ENCODE measurements around the gene VSIG10L. TPM values are rescaled to one million over a fixed set of nuclear protein-coding genes. Genes with fewer than 3 reads are reported as not detected.

VSIG10L gene
- total RNA-seq, 1 donor from 2014 or later, result 0.88 TPM

DNA sequence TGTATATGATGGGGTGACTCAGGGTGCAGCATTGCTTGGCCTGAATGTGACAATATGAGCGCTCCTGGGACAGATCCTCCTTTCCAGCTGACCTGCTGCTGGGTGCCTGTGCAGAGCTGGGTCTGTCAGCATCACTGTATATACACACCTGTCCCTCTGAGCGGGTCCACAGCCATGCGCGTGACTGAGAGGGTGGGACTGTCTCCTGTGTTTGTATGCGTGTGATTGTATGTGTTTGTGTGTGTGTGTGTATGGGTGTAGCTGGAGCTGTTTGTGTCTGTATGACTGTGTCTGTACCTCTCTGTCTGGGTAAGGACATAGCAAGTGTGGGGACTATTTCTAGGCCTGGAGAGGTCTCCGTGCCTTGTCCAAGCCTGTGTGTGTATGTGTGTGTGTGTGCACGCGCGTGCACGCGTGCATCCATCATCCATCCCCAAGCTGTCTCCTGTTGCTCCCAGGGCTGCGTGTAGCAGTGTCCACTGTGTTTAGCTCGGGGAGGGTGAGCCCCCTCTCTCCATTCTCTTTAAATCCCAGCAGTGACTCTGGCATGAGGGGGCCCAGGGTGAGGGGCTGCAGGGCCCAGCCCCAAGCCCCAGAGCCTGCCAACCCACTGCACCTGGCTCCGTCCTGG lies 22.2 kb downstream of the VSIG10L start:
- no peak for DNase-seq (ENCODE audit: extremely low read depth, low read depth, low spot score)

DNA sequence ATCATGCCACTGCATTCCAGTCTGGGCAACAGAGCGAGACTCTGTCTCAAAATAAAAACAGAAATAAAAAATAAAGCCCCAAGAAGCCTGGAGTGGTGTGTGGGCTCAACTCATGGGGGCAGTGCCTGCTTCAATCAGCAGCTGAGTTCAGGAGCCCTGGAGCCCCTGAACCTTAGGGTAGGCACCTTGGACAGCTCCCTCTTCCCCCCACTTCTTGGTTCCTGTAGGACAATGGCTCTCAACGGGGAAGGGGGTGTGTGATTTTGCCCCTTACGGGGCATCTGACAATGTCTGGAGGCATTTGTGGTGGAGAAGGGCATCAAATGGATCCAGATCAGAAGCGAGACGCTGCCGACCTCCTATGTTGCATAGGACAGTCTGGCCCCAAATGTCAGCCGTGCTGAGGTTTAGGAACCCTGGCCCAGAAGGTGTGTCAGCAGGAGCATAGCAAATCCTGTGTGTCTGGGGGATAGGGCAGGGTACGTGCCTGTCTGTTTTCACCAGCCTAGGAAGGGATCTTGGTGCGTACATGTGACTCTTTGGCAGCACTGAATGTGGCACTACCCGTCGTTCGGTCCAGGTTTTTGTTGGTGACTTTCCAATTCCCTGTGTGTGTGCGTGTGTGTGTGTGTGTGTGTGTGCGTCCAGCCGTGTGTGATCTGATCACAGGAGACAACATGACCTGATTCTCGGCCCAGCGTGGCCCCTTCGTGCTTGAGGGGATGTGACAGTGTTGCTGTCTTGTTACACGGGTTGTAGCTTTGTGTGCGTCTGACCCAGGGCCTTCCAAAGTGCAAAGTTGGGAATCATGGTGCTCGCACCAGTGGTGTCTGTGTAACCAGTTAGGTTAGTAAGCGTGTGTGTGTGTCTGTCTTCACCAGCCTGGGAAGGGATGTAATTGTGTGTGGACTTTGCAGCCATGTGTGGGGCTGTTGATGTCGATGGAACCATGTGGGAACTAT lies 23.0 kb downstream of the VSIG10L start:
- no peak for DNase-seq (ENCODE audit: extremely low read depth, low read depth, low spot score)

DNA sequence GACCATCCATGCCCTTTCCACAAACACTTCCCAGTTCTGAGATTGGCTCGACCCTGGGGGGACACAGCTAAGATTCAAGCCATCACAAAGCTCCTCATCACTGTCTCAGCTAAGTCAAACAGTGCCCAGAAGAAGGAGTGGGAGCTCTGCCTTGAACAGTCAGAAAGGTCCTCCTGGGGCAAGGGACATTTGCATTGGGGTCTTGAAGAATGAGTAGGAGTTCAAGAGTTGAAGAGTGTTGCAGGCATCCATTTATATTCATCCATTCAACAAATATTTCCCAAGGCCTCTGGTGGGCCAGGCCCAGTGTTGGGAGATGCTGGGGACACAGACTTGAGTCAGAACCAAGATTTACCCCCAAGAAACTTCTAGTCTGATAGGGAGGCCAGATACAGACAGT lies 24.0 kb downstream of the VSIG10L start:
- DNase-seq (ENCODE audit: extremely low read depth, low read depth, low spot score), result no peak

DNA sequence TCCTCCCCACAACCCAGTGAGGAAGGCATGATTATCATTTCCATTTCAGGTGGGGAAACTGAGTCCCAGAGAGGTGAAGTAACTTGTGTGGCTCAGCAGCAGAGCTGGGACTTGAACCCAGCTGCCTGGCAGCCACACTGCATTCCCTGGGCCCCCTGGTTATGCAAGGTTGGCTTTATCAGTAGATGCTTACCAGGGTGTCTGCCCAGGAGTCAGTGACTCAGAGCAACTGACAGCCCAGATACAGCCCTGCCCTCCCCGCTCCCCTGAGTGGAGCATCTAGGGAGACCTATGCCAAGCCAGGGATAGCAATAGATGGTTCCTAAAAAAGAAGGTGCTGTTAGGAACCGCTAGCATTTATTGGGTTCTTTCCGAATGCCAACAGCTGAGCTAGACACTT lies 24.6 kb downstream of the VSIG10L start:
- no peak for DNase-seq (ENCODE audit: extremely low read depth, low read depth, low spot score)

DNA sequence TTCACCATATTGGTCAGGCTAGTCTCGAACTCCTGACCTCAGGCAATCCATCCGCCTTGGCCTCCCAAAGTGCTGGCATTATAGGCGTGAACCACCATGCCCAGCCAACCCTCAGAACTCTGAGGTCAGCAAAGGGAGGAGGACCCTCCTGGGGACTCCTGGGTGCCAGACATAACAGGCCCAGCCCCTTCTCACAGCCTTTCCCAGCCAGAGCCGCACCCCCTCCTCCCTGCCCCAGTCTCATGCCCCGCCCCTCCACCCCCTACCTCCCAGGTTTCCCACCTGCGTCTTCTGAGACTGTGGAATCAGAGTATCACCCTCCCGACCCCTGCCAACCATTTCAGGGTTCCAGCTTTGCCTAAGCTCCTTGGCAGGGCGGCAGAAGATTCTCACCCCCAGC lies 25.3 kb downstream of the VSIG10L start:
- no peak for DNase-seq (ENCODE audit: extremely low read depth, low read depth, low spot score)

DNA sequence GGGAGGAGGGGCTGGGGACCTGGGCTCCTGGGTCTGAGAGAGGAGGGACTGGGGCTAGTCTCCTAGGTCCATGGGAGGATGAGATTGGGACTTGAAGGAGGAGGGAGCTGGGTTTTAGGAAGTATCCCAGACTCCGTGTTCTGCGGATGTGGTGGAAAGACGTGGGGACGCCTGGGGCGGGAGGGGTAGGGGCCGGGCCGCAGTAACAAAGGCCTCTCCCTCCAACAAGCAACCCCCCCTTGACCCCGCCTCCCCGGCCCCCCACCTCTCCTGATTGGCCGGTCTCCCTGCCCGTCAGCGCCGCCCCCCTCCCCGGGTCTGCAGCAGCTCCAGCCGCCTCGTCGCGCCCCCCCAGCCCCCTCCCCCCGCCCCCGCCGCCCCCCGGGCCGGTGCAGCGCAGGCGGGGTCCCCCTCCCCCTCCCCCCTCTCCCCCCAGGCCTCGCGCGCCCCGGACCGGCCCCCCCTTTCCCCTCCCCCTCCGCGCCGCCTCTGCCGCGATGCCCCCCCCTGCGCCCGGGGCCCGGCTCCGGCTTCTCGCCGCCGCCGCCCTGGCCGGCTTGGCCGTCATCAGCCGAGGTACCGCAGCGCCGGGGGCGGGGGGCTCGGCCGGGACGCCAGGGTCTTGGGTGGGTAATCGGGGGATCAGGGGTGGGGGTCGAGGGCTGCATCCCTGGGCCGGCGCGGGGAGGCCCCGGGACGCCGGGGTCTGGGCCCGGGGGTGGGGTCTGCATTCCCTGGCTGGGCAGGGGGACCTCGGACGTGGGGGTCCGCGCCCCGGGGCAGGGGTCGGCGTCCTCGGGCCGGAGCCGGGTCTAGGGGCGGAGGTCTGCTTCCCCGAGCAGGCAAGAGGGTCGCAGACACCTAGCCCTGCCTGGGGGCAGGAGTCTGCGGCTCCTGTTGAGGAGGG lies 30.3 kb downstream of the VSIG10L start, which contains the start of gene IGLON5:
Gene IGLON5 (plus strand): TSS at position 294 of the 907 bp plus-strand sequence. CDS start 204 bp downstream, at position 498.
- DNase-seq (ENCODE audit: extremely low read depth, low read depth, low spot score), result no peak

DNA sequence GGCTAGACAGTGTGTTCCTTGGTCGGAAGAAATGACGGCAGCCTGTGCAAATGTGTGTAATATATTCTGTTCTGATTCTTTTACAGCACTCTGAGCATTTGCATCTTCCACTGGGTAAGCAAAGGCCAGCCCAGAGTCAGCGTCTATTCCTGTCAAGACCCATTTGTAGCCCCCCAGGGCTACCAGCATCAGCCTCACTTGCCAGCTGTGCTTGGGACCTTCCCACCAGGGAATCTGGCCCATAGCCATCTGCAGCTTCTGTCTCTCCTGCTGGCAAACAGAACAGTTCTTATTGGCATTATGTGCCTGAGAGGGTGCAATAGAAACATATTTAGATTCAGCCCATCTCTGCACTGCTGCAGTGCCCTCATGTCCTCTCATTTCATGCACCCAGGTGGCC lies 36.5 kb downstream of the VSIG10L start:
- no peak for DNase-seq (ENCODE audit: extremely low read depth, low read depth, low spot score)

DNA sequence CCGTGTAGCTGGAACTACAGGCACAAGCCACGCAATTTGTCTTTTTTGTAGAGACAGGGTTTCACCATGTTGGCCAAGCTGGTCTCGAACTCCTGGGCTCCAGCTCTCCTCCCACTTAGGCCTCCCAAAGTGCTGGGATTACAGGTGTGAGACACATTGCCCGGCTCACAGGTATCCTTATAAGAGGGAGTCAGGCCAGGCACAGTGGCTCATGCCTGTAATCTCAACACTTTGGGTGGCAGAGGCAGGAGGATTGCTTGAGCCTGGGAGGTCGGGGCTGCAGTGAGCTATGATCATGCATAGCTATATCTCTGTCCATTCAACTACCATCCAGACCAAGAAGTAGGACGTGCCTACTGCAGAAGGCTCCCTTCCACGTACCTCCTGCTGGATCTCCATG lies 40.7 kb downstream of the VSIG10L start:
- no peak for DNase-seq (ENCODE audit: extremely low read depth, low read depth, low spot score)

DNA sequence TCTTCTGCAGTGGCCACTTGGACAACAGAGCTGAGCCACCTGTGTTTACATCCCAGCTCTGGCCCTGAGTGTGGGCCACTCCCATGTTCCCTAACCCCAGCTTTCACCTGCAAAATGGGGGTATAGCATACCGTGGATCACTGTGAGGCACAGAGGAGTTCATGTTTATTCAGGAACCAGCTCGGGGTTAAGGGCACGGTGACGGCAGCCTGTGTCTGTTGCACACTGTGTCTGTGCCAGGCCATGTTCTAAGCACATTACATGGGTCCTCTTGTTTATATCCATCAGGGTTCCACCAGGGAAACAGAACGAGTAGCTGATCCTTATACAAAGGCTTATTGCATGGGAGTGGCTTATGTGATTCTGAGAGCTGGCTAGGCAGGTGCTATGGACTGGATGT lies 44.5 kb downstream of the VSIG10L start:
- DNase-seq (ENCODE audit: extremely low read depth, low read depth, low spot score), result no peak

DNA sequence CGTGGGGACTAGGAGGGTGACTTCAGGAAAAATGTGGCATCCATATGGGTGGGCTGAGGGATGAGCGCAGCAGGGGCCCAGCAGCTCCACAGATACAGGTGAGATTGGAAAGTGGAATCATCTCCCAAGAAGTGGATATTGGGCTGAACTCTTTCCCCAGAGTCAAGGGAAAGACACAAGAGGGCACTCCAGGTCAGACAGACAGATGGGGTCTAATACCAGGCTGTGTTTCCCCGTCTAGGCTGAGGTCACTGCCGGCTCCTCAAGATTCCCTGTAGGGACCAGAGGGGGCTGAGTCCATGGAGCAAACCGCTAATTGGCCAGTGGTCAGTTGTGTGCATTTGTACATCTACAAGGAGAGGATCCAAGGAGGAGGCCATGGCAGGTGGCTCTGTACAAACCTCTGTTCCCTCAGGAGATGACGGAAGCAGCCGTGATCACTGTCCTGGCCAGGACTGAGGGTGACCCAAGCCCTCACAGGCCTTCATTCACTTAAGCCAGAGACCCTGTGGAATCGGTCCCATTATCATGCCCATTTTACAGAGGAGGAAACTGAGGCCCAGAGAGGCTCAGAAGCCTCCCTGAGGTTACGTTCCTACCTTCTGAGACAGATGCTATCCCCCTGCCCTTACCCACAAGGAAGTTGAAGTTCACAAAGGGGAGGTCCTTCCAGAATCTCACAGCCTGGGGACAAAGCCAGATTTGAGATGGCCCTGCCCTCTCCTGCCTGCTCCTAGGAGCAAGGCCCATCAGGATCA lies 45.4 kb downstream of the VSIG10L start:
- no peak for DNase-seq (ENCODE audit: extremely low read depth, low read depth, low spot score)

DNA sequence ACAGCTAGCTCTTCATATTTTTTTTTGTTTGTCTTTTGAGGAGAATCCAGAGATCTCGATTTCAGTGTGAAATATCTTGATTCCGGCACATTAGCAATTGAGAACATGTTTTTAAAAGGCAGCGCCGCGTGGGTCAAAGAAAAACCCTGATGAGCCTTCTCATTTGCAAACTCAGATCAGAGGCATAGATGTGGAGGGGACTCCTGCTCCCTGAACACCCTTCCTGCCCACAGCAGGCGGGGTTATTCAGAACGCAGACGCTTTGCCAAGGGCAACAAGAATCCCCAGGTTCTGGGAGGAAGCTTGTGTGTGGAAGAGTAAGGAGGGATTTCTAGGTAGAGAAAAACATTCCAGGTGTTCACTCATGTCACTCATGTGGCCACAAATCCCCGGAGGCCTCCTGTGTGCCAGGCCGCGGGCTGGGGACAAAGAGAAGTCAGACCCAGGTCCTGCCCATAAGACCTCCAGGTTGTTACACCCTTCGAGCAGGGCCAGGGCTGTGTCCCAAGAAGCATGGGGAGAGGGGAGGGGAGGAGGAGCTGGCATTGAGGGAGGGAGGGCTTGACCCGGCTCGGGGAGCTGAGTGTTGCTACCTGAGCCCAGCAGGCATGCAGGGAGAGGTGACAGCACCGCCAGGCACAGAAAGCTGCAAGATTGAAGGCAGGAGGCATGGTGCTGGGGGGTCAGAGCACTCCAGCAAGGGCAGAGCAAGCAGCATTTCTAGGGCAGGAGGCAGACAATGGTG lies 46.4 kb downstream of the VSIG10L start:
- no peak for DNase-seq (ENCODE audit: extremely low read depth, low read depth, low spot score)

DNA sequence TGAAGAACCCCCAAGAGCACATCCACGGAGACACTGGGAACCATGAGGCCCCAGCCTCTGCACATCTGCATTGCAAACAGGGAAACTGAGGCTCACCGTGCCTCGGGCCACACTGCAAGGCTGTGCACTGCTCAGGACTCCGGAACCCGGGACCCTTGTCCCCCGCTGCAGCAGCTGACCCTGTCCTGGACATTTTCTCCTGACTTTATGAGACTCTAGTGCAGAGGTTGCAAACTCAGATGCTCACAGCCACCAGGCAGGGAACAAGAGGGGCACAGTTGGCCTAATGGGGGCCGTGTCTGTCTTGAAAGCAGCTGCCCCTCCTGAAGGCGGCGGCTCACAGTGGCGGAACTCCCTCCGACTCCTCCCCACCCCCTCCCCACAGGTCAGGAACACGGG lies 47.0 kb downstream of the VSIG10L start:
- DNase-seq (ENCODE audit: extremely low read depth, low read depth, low spot score), result no peak

DNA sequence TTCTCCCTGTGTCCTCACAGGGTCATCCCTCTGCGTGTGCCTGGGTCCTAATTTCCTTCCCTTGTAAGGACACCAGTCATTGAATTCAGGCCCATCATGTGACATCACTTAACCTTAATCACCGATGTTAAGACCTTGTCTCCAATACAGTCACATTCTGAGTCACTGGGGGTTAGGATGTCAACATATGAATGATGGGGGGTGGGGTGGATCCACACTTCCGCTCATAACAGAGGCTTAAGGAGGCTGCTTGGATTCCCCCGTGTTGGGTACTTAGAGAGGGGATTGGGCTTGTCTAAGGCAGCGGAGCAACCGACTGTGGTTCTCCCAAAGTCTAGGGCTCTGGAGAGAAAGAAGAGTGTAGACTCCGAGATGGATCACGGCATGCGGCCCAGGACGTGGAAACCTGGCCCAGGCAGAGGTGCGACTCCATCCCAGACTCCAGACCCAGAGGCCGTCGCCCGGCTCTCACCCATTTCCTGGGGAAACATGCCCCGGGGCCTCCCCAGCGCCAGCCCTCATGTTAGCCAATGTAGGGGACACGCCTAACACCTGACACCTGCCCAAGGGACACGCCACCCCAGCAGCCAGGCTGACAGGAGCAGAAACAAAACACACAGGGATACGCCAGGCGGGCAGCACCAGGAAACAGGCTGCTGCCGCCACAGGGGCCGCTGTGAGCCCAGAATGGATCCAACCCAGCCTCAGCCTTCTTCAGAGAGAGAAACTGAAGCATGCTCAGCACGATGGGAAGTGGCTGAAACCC lies 47.5 kb downstream of the VSIG10L start:
- DNase-seq (ENCODE audit: extremely low read depth, low read depth, low spot score), result no peak

DNA sequence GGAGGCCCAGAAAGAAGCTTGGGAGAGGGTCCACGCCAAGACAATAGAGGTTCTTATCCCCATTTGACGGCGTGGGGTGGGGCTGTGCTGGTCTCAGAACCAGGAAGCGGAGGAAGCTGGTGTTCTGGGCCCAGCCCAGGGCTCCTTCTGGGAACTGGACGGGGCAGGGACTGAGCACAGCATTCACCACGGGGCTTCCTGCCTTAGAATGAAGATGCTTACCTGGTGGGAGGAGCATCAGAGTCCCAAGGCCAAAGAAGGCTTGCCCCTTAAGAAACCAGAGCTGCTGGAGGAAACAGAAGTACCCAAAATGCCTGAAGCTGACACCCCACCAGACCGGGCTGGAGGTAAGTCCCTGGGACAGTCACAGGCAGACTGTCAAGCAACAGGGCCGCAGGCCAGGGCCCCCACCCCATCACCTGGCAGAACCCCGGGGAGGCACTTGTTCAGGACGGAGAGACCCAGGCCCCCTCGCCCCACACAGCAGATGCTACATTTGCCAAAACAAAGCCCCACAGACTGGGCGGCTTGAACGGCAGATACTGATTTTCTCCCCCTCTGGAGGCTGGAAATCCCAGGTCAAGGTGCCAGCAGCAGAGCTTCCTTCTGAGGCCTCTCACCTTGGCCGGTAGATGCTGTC lies 48.2 kb downstream of the VSIG10L start:
- DNase-seq (ENCODE audit: extremely low read depth, low read depth, low spot score), result no peak

DNA sequence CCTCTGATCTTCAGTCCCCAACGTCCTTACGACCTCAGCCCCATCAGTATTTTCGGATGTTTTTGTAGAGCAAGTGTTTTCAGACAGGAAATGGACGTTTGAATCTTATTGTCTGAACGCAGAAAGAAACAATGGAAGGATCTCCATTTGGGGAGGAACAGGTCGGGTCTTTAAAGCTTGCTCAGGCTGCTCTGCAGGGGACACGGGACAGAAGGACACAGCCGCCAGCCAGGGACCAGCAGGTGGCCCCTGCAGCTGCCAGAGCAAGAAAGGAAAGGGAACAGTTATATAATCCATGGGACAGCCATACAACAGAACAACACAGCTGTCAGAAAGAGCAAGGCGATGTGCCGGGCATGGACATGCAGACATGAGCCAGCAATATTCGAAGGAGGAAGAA lies 49.0 kb downstream of the VSIG10L start:
- DNase-seq (ENCODE audit: extremely low read depth, low read depth, low spot score), result no peak

DNA sequence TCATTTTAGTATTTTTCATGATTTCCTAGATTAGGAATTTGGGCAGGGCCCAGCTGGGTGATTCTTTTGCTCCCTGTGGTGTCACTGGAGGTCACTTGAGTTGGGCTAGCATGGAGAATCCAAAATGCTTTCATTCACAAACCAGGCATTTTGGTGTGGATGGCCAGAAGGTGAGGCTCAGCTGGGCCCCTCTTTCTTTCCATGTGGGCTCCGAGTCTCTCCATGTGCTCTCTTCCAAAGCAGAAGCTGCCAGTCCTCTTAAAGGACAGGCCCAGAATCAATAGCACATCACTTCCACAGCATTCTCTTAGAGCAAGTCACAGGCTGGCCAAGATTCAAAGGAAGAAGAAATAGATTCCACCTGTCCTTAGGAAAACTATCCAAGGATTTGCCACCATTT lies 52.3 kb downstream of the VSIG10L start:
- DNase-seq (ENCODE audit: extremely low read depth, low read depth, low spot score), result no peak

DNA sequence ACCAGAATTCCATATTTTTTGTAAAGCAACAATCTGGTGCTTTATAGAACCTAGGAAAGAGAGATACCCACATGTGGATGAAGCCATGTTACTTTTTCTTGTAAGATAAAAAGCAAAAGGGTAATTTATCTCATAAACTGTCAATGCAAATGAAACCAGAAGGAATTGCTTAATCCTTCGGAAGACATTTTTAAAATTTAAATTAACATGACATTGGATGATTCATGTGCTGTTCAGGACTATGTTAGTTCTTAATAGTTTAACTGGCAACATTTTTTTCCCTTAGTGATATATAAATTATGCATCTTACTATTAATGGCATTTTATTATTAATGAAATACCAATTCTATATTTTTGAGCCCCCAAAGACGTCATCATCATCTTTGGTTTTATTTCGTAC lies 56.3 kb downstream of the VSIG10L start:
- DNase-seq (ENCODE audit: extremely low read depth, low read depth, low spot score), result no peak

DNA sequence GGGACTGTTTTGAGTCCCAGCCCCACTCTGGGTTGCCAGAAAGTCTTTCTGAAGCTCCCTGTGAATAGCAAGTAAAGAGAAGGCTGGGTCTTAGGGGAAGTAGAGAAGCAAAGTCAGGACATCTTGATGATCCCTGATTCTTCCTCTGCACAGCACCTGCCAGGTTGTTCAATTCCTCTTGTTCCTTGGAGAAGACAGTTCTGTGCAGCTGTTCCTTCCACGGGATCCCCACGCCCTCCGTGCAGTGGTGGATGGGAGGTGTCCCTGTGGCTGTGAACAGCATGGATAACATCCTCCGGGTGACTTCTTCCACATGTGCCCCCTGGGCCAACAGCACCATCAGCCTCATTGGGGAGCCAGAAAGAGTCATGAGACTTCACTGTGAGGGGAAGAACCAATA lies 59.6 kb downstream of the VSIG10L start:
- no peak for DNase-seq (ENCODE audit: extremely low read depth, low read depth, low spot score)

All from glomerular endothelial cell (primary cell).